NB4 (cell line): ENCODE results near the gene SH3D19.

ENCODE experiments used
- CTCF ChIP-seq: IDR thresholded peaks from one replicate; pipeline ENCODE4 v1.5.1; 2012; ENCODE audit warnings: low read depth, low read length
- MAX ChIP-seq: IDR thresholded peaks from 2 replicates; pipeline ENCODE4 v1.6.1; 2011; ENCODE audit warnings: low read depth, low read length
- MYC ChIP-seq: IDR thresholded peaks from 2 replicates; pipeline ENCODE4 v1.6.1; 2011; ENCODE audit warnings: low read depth, low read length
- POLR2A ChIP-seq: IDR thresholded peaks from 2 replicates; pipeline ENCODE4 v1.6.1; 2011; ENCODE audit warnings: mild to moderate bottlenecking; ENCODE audit not compliant: insufficient read length; ENCODE audit errors: extremely low read depth

GRCh38 chr4:151107063-151107462 is 218.3 kb downstream of the SH3D19 start:
- TF ChIP-seq POLR2A: no peak
- TF ChIP-seq CTCF: no peak
- TF ChIP-seq MAX: no peak
- TF ChIP-seq MYC: no peak
